Thyroid gland (tissue), 4 donors: ENCODE data around the gene LRRC4C.

Experiments used
- POLR2A ChIP-seq, 2 donors: fragments of 450-650 bp; IDR thresholded peaks; one replicate each; pipeline ENCODE4 v1.6.1; 2017; ENCODE audit warnings: antibody characterized with exemption in 2 of 2, mild to moderate bottlenecking in 2 of 2, moderate library complexity in 1 of 2
- TF ChIP-seq, protein P1 (sequence below), 6 experiments: fragments of 200-600 bp in 3 of 6; fragments of 450-650 bp in 3 of 6; sonication (generic) in 3 of 6; IDR thresholded peaks; one replicate each; pipeline ENCODE4 v1.5.1; 2016 to 2019; ENCODE audit warnings: antibody characterized with exemption in 6 of 6, mild to moderate bottlenecking in 2 of 6, inconsistent platforms in 1 of 6, moderate library complexity in 1 of 6

GRCh38 chr11:40215556-40215955, 1243.9 kb downstream of the LRRC4C start:
- TF ChIP-seq, protein P1, sequence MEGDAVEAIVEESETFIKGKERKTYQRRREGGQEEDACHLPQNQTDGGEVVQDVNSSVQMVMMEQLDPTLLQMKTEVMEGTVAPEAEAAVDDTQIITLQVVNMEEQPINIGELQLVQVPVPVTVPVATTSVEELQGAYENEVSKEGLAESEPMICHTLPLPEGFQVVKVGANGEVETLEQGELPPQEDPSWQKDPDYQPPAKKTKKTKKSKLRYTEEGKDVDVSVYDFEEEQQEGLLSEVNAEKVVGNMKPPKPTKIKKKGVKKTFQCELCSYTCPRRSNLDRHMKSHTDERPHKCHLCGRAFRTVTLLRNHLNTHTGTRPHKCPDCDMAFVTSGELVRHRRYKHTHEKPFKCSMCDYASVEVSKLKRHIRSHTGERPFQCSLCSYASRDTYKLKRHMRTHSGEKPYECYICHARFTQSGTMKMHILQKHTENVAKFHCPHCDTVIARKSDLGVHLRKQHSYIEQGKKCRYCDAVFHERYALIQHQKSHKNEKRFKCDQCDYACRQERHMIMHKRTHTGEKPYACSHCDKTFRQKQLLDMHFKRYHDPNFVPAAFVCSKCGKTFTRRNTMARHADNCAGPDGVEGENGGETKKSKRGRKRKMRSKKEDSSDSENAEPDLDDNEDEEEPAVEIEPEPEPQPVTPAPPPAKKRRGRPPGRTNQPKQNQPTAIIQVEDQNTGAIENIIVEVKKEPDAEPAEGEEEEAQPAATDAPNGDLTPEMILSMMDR (IDR thresholded peaks at IDR 0.05): no peak
- TF ChIP-seq POLR2A (IDR thresholded peaks at IDR 0.05): no peak
